Smooth muscle cell (in vitro differentiated cells): ENCODE measurements around the gene NUP93. TPM values are rescaled to one million over a fixed set of nuclear protein-coding genes. Genes with fewer than 3 reads are reported as not detected.
A peak's percentile ranks its signal among the peaks of the same experiment; 100 is the strongest.
"Not testable (repeated sequence)": the region's sequence is repeated elsewhere in the genome, so short reads cannot be mapped to it uniquely, and the experiment has no call there.

Source experiments
- DNase-seq: peaks from one replicate; lab custom pipeline; 2025; ENCODE audit not compliant: unreplicated experiment; lab: John Stamatoyannopoulos, UW
- H2AFZ ChIP-seq: fragments of 200-600 bp; sonication (generic); 2 replicates; pipeline ENCODE4 v1.6.0; 2016; ENCODE audit warnings: antibody characterized with exemption, low read depth, mild to moderate bottlenecking
- H3F3A ChIP-seq: fragments of 200-600 bp; sonication (generic); 2 replicates; pipeline ENCODE4 v1.6.0; 2017; ENCODE audit warnings: antibody characterized with exemption, low read depth
- H3K27ac ChIP-seq: fragments of 200-600 bp; sonication (generic); 2 replicates; pipeline ENCODE4 v1.5.1; 2016; ENCODE audit warnings: low read depth, mild to moderate bottlenecking
- H3K27me3 ChIP-seq: fragments of 200-600 bp; sonication (generic); 2 replicates; pipeline ENCODE4 v1.6.1; 2016; ENCODE audit warnings: low read depth, mild to moderate bottlenecking
- H3K36me3 ChIP-seq: fragments of 200-600 bp; sonication (generic); 2 replicates; pipeline ENCODE4 v1.5.1; 2016; ENCODE audit warnings: low read depth
- H3K4me1 ChIP-seq: fragments of 200-600 bp; sonication (generic); 2 replicates; pipeline ENCODE4 v1.5.1; 2016; ENCODE audit warnings: low read depth
- H3K4me2 ChIP-seq: fragments of 200-600 bp; sonication (generic); 2 replicates; pipeline ENCODE4 v1.6.0; 2016; ENCODE audit warnings: mild to moderate bottlenecking
- H3K4me3 ChIP-seq: fragments of 200-600 bp; sonication (generic); 2 replicates; pipeline ENCODE4 v1.5.1; 2016; ENCODE audit warnings: mild to moderate bottlenecking
- H3K79me2 ChIP-seq: fragments of 200-600 bp; sonication (generic); 2 replicates; pipeline ENCODE4 v1.6.0; 2016; ENCODE audit warnings: low read depth, mild to moderate bottlenecking
- H3K9ac ChIP-seq: fragments of 200-600 bp; sonication (generic); 2 replicates; pipeline ENCODE4 v1.6.0; 2016; ENCODE audit warnings: low read depth
- H3K9me3 ChIP-seq: fragments of 200-600 bp; sonication (generic); replicated peaks from 2 replicates; pipeline ENCODE4 v1.5.1; 2016; ENCODE audit warnings: low read depth
- H4K20me1 ChIP-seq: fragments of 200-600 bp; sonication (generic); 2 replicates; pipeline ENCODE4 v1.6.0; 2016; ENCODE audit warnings: low read depth
- WGBS: methylation state at CpG from one replicate; pipeline ENCODE4 v1.1.7; 2016; ENCODE audit warnings: low lambda C conversion rate; 5-methylcytosine and 5-hydroxymethylcytosine counted together
- polyA plus RNA-seq: library from polyadenylated mRNA; unstranded; fragments of >200 nt; fragmentation: Nextera tagmentation; extraction: Ambion mirVana; gene quantifications from 2 replicates; pipeline ENCODE4 v1.2.1, GENCODE V29; 2016
- total RNA-seq: library from RNA; depleted of rRNA; stranded (reverse); fragments of >200 nt; gene quantifications from 2 replicates; pipeline ENCODE4 v1.2.3, GENCODE V29; 2014
- TF ChIP-seq, protein P1 (sequence below): fragments of 200-600 bp; sonication (generic); IDR thresholded peaks from 2 replicates; pipeline ENCODE4 v1.5.1; 2017; ENCODE audit warnings: borderline replicate concordance, mild to moderate bottlenecking, antibody characterized with exemption; ENCODE audit not compliant: insufficient read depth, poor library complexity, severe bottlenecking

NUP93 gene
- total and polyA plus RNA-seq, 2 experiments from 2014 or later: 45.6 to 55.8 TPM

GRCh38 chr16:56866955-56867830, 137.3 kb downstream of the NUP93 start:
- WGBS: 63% methylated on average over 23 of the region's 23 CpGs
- Histone ChIP-seq H3K4me2 (no peak overlapping the region), H3K4me1 (no peaks in the 10 kb centered on the region), H3K9me3 (no peaks in the 10 kb centered on the region), H3F3A (no peaks in the 10 kb centered on the region), H3K27me3 (no peaks in the 10 kb centered on the region), H2AFZ (peak overlapping the region; percentile 56), H3K36me3 (no peaks in the 10 kb centered on the region), H3K27ac (no peak overlapping the region), H3K79me2 (no peaks in the 10 kb centered on the region), H3K9ac (no peak overlapping the region), H3K4me3 (no peak overlapping the region), H4K20me1 (no peaks in the 10 kb centered on the region)
- no peak for DNase-seq
- TF ChIP-seq, protein P1, sequence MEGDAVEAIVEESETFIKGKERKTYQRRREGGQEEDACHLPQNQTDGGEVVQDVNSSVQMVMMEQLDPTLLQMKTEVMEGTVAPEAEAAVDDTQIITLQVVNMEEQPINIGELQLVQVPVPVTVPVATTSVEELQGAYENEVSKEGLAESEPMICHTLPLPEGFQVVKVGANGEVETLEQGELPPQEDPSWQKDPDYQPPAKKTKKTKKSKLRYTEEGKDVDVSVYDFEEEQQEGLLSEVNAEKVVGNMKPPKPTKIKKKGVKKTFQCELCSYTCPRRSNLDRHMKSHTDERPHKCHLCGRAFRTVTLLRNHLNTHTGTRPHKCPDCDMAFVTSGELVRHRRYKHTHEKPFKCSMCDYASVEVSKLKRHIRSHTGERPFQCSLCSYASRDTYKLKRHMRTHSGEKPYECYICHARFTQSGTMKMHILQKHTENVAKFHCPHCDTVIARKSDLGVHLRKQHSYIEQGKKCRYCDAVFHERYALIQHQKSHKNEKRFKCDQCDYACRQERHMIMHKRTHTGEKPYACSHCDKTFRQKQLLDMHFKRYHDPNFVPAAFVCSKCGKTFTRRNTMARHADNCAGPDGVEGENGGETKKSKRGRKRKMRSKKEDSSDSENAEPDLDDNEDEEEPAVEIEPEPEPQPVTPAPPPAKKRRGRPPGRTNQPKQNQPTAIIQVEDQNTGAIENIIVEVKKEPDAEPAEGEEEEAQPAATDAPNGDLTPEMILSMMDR: peak; percentile 75

GRCh38 chr16:56868175-56868574, 138.2 kb downstream of the NUP93 start:
- no peak overlapping the region for H3K4me3 ChIP-seq
- no peak overlapping the region for H2AFZ ChIP-seq
- WGBS: 94% methylated on average over 9 of the region's 9 CpGs
- TF ChIP-seq, protein P1: no peak
- DNase-seq: no peak
- no peaks in the 10 kb centered on the region for H4K20me1 ChIP-seq
- no peak overlapping the region for H3K4me2 ChIP-seq
- H3K27me3 ChIP-seq: no peaks in the 10 kb centered on the region
- no peaks in the 10 kb centered on the region for H3K79me2 ChIP-seq
- no peaks in the 10 kb centered on the region for H3F3A ChIP-seq
- no peak overlapping the region for H3K27ac ChIP-seq
- H3K4me1 ChIP-seq: no peaks in the 10 kb centered on the region
- H3K9me3 ChIP-seq: no peaks in the 10 kb centered on the region
- H3K9ac ChIP-seq: no peak overlapping the region
- no peaks in the 10 kb centered on the region for H3K36me3 ChIP-seq

DNA sequence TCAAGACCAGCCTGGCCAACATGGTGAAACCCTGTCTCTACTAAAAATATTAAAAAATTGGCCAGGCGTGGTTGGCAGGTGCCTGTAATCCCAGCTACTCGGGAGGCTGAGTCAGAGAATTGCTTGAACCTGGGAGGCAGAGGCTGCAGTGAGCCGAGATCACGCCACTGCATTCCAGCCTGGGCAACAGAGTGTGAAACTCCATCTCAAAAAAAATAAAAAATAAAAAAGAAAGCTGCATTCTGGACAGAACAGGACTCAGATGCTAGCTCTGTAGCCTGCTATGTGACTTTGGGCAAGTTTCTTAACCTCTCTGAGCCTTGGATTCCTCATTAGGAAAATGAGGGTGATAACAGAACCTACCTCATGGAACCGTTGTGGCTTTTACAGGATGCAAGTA, 138.8 kb downstream of the NUP93 start:
- H3F3A ChIP-seq, H3K27ac ChIP-seq, H3K4me3 ChIP-seq, H3K27me3 ChIP-seq, H3K79me2 ChIP-seq, H4K20me1 ChIP-seq, H2AFZ ChIP-seq, H3K9me3 ChIP-seq, H3K4me1 ChIP-seq, H3K4me2 ChIP-seq, H3K9ac ChIP-seq, DNase-seq, H3K36me3 ChIP-seq: not testable (repeated sequence)
- 89% methylated on average over 5 of the region's 5 CpGs for WGBS

DNA sequence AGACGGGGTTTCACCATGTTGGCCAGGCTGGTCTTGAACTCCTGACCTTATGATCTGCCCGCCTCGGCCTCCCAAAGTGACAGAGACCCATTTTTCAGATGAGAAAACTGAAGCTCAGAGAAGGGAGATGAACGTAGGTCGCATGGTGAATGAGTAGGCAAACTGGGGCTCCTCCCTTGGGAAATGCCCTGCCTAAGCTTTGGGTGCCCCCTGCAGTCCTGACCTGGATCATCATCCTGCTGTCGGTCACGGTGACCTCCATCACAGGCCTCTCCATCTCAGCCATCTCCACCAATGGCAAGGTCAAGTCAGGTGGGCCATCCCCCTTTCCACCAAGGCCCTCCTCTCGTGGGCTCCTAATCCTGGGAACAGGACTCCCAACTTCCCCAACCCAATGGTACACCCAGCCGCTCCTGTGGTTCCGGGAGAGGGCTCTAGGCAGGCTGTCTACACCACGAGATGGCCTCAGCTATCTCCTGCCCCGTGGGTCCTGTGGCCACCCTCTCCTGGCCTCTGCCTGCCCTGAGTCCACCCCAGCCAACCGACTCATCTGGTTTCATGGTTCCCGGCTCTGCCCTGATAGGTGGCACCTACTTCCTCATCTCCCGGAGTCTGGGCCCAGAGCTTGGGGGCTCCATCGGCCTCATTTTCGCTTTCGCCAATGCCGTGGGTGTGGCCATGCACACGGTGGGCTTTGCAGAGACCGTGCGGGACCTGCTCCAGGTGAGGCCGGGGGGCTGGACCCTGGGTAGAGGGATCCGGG, 139.8 kb downstream of the NUP93 start:
- TF ChIP-seq, protein P1: no peak
- Histone ChIP-seq H3K4me2 (no peak overlapping the region), H2AFZ (no peak overlapping the region), H3K9me3 (no peaks in the 10 kb centered on the region), H3K27ac (no peak overlapping the region), H3K27me3 (no peaks in the 10 kb centered on the region), H3K36me3 (no peaks in the 10 kb centered on the region), H3K9ac (no peak overlapping the region), H3F3A (no peaks in the 10 kb centered on the region), H3K4me3 (no peak overlapping the region), H3K4me1 (no peaks in the 10 kb centered on the region), H4K20me1 (no peaks in the 10 kb centered on the region), H3K79me2 (no peaks in the 10 kb centered on the region)
- DNase-seq: no peak
- WGBS: 92% methylated on average over 24 of the region's 24 CpGs
